ENCODE results near the gene HOXA11. TPM values are rescaled to one million over a fixed set of nuclear protein-coding genes. Genes with fewer than 3 reads are reported as not detected.

The HOXA11 gene
- total RNA-seq, 1 experiment from 2014 or later: 26.6 TPM

DNA sequence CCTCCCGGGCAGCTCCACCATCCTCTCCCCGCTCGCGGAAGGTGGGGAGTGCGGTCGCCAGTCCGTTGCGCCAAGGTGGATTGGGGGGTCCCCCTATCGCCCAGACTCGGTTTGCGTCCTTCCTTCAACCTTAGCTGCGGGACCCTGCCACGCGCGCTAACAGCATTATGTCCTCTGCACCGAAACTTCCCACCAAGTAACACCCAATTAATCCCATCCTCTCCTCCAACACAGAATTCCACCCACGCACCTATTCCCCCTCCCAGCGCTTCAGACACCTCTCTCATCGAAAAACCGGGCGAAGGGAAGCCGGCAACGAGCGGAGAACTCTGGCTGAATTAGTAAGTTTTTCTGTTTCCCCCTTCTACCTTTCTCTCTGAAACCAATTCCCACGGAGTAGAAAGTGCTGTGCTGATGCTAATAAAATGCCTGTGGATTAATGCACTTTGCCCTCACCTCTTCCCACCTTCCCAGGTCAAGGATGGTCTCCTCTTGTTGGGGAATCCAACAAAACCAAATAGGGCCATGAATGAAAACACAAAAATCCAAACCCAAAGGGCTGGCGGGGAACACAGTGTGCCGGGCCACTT is 33.6 kb downstream of the HOXA11 start:
- intact Hi-C loops (cut with micrococcal nuclease): loop anchor here (2.0 kb wide), 1 partner anchor 297 kb away; no protein-coding TSS in a partner anchor
- Histone ChIP-seq H3K9ac (ENCODE audit: low read length) (peak overlapping the region; percentile 73), H3K4me3 (ENCODE audit: low read length) (peak overlapping the region; percentile 78), H4K20me1 (ENCODE audit: low read length) (no peaks in the 10 kb centered on the region), H3K36me3 (ENCODE audit: low read depth, low read length) (no peaks in the 10 kb centered on the region), H3F3A (ENCODE audit: low read length, unreplicated experiment) (no peaks in the 10 kb centered on the region), H2AFZ (ENCODE audit: low read length) (peak overlapping the region; percentile 74), H3K4me1 (ENCODE audit: insufficient read depth, low read length) (peaks cover 34% of the 10 kb centered on the region), H3K79me2 (ENCODE audit: low read length) (peaks cover 66% of the 10 kb centered on the region), H3K9me3 (ENCODE audit: low read length) (no peaks in the 10 kb centered on the region), H3K27me3 (ENCODE audit: low read length) (no peaks in the 10 kb centered on the region), H3K9me2 (replicated peaks; ENCODE audit: low read length) (no peaks in the 10 kb centered on the region), H3K4me2 (ENCODE audit: low read length) (peak overlapping the region; percentile 92), H3K27ac (ENCODE audit: low read length) (peak overlapping the region; percentile 84)
- ChIA-PET CTCF (interaction anchor here (0.7 to 1.6 kb wide), 4 partner anchors 9 to 452 kb away, joined by 3 to 17 read pairs (median 8); no protein-coding TSS in a partner anchor), POLR2A (ENCODE audit: unreplicated experiment) (interaction anchor here (0.6 to 1.4 kb wide), 3 partner anchors 17 to 288 kb away, joined by 3 to 6 read pairs (median 4); no protein-coding TSS in a partner anchor)
- DNase-seq: peak; percentile 27
- BruUV-seq (replicated peaks): no TSS peak
- no peak for ATAC-seq
- TF ChIP-seq, protein P1, sequence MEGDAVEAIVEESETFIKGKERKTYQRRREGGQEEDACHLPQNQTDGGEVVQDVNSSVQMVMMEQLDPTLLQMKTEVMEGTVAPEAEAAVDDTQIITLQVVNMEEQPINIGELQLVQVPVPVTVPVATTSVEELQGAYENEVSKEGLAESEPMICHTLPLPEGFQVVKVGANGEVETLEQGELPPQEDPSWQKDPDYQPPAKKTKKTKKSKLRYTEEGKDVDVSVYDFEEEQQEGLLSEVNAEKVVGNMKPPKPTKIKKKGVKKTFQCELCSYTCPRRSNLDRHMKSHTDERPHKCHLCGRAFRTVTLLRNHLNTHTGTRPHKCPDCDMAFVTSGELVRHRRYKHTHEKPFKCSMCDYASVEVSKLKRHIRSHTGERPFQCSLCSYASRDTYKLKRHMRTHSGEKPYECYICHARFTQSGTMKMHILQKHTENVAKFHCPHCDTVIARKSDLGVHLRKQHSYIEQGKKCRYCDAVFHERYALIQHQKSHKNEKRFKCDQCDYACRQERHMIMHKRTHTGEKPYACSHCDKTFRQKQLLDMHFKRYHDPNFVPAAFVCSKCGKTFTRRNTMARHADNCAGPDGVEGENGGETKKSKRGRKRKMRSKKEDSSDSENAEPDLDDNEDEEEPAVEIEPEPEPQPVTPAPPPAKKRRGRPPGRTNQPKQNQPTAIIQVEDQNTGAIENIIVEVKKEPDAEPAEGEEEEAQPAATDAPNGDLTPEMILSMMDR (conservative IDR thresholded peaks at IDR 0.05; ENCODE audit: low read depth, low read length): no peak
- no peak for TF ChIP-seq EZH2 (IDR thresholded peaks at IDR 0.05; ENCODE audit: low read length, unreplicated experiment)
- TF ChIP-seq EZH2phosphoT487 (IDR thresholded peaks at IDR 0.05; ENCODE audit: borderline replicate concordance, low read length): no peak

GRCh38 chr7:27150568-27151340 is 34.3 kb downstream of the HOXA11 start:
- peak overlapping the region; percentile 73 for H3K9ac ChIP-seq (ENCODE audit: low read length)
- POLR2A ChIA-PET (ENCODE audit: unreplicated experiment): interaction anchor here (0.6 to 1.4 kb wide), 3 partner anchors 16 to 288 kb away, joined by 3 to 6 read pairs (median 4); no protein-coding TSS in a partner anchor
- H3K27ac ChIP-seq (ENCODE audit: low read length): peak overlapping the region; percentile 84

More at GRCh38 chr7:27150568-27151340, 34.3 kb downstream of the HOXA11 start:
- TSS peak; percentile 41 for BruUV-seq (replicated peaks)
- Histone ChIP-seq H3K4me3 (ENCODE audit: low read length) (peak overlapping the region; percentile 78), H3K79me2 (ENCODE audit: low read length) (peaks cover 71% of the 10 kb centered on the region), H3K27me3 (ENCODE audit: low read length) (no peaks in the 10 kb centered on the region), H3K4me1 (ENCODE audit: insufficient read depth, low read length) (peaks cover 34% of the 10 kb centered on the region), H3F3A (ENCODE audit: low read length, unreplicated experiment) (no peaks in the 10 kb centered on the region), H3K36me3 (ENCODE audit: low read depth, low read length) (no peaks in the 10 kb centered on the region), H3K4me2 (ENCODE audit: low read length) (peak overlapping the region; percentile 92), H2AFZ (ENCODE audit: low read length) (peak overlapping the region; percentile 74), H3K9me3 (ENCODE audit: low read length) (no peaks in the 10 kb centered on the region), H3K9me2 (replicated peaks; ENCODE audit: low read length) (no peaks in the 10 kb centered on the region), H4K20me1 (ENCODE audit: low read length) (no peaks in the 10 kb centered on the region)
- intact Hi-C loops (cut with micrococcal nuclease): loop anchor here (1.0 to 2.0 kb wide), 3 partner anchors 286 to 296 kb away; partner anchors contain the start of gene SKAP2
- CTCF ChIA-PET: interaction anchor here (0.5 to 1.4 kb wide), 5 partner anchors 10 to 451 kb away, joined by 3 to 17 read pairs (median 4); partner anchors contain the start of gene HOXA11
- ATAC-seq (peak; percentile 33), DNase-seq (peak; percentile 86)
- TF ChIP-seq, protein P1 (conservative IDR thresholded peaks at IDR 0.05; ENCODE audit: low read depth, low read length): peak; percentile 82
- TF ChIP-seq EZH2 (IDR thresholded peaks at IDR 0.05; ENCODE audit: low read length, unreplicated experiment): no peak

All from PC-3 (cell line).